BE2C (cell line): ENCODE measurements around the gene SPAG16.

ENCODE experiments used
- DNase-seq: peaks from one replicate; pipeline ENCODE4 v3.0.0-alpha.2; 2020
- H3K27me3 ChIP-seq: fragments of 250-450 bp; sonication (Bioruptor Pico); 2 replicates; pipeline ENCODE4 v1.5.1; 2020; ENCODE audit warnings: mild to moderate bottlenecking
- H3K36me3 ChIP-seq: fragments of 250-450 bp; sonication (Bioruptor Pico); 2 replicates; pipeline ENCODE4 v1.5.1; 2020; ENCODE audit warnings: mild to moderate bottlenecking
- H3K4me1 ChIP-seq: fragments of 250-450 bp; sonication (Bioruptor Pico); 2 replicates; pipeline ENCODE4 v1.5.1; 2020
- H3K4me3 ChIP-seq: 2 replicates; pipeline ENCODE4 v1.5.1; 2011; ENCODE audit warnings: low read depth, low read length
- H3K9me3 ChIP-seq: fragments of 250-450 bp; sonication (Bioruptor Pico); 2 replicates; pipeline ENCODE4 v1.5.1; 2020
- TF ChIP-seq, protein P1 (sequence below): IDR thresholded peaks from 2 replicates; pipeline ENCODE4 v1.5.1; 2012; ENCODE audit warnings: mild to moderate bottlenecking, low read depth, low read length

The SPAG16 gene

DNA sequence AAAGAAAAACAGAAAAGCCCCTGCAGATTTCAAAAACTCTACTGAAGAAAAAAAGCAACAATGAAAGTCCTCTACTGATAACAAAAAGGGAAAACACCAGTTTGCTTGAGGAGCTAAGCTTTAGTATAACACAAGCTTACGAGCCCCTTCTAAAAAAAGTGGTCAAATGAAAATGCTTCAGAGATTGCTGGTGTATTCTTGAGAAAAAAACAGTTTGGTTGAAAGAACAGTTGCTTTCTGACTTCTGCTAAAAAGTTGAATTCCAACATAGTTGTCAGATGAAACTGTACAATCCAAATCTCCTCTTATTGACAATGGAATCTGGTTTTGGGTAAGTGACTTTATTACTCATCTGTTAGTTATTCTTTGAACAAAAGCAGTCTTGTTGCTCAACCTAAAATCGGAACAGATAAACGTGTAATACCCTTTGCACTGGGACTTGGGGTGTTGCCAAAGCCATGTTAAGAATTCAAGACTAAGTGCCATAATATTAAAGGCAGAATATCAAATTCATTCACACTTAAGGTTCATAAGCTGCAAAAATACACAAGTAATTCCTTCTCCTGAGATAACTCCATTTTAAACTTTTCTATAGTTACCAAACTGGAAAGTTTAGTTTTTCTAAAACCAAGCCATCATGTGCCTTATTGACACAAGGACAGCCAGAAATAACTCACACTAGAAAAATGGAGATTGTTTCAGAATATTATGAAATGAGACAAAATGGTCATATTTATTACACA lies 45.3 kb upstream of the SPAG16 start:
- DNase-seq = no peak
- no peaks in the 10 kb centered on the region for H3K27me3 ChIP-seq
- no peaks in the 10 kb centered on the region for H3K36me3 ChIP-seq
- H3K4me1 ChIP-seq = no peaks in the 10 kb centered on the region
- TF ChIP-seq, protein P1, sequence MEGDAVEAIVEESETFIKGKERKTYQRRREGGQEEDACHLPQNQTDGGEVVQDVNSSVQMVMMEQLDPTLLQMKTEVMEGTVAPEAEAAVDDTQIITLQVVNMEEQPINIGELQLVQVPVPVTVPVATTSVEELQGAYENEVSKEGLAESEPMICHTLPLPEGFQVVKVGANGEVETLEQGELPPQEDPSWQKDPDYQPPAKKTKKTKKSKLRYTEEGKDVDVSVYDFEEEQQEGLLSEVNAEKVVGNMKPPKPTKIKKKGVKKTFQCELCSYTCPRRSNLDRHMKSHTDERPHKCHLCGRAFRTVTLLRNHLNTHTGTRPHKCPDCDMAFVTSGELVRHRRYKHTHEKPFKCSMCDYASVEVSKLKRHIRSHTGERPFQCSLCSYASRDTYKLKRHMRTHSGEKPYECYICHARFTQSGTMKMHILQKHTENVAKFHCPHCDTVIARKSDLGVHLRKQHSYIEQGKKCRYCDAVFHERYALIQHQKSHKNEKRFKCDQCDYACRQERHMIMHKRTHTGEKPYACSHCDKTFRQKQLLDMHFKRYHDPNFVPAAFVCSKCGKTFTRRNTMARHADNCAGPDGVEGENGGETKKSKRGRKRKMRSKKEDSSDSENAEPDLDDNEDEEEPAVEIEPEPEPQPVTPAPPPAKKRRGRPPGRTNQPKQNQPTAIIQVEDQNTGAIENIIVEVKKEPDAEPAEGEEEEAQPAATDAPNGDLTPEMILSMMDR = no peak
- no peaks in the 10 kb centered on the region for H3K9me3 ChIP-seq
- H3K4me3 ChIP-seq = no peak overlapping the region

DNA sequence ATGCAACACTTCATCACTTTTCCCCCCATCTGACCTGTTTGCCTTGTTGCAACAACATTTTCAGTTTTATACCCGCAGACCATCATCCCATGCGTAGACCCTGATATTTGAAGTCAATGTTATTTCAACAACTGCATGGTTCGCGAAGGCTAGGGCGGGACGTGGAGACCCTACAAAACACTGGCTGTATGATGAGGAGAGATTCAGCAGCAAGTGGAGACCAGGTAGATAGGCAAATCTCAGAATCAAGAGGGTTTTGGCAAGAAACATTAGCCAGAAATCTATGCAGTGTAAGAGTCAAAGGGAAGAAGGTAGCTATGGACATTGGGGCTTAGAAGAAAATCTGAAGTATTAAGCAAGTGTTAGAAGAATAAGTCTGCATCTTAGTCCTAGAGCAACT lies 42.4 kb upstream of the SPAG16 start:
- Histone ChIP-seq H3K4me1 (no peaks in the 10 kb centered on the region), H3K36me3 (no peaks in the 10 kb centered on the region), H3K4me3 (no peak overlapping the region), H3K9me3 (no peaks in the 10 kb centered on the region), H3K27me3 (no peaks in the 10 kb centered on the region)
- DNase-seq = no peak
- TF ChIP-seq, protein P1 = no peak

DNA sequence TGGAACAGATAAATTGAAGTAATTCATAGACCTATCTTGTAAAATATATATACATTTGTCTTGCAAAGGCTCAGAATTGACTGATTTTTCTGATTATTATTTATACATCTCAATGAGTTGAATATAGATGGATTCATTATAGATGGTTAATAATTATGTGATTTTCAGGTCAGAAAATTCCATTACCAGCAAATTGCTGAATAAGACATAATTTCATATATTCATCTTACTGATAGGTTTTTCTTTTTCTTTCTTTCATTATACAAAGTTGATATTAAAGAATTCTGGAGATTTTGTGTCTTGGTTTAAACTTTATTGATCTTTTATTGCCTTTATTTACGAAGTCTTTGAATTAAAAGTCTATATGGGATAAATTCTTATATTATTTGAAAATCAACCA lies 41.6 kb upstream of the SPAG16 start:
- DNase-seq = no peak
- Histone ChIP-seq H3K4me1 (no peaks in the 10 kb centered on the region), H3K36me3 (no peaks in the 10 kb centered on the region), H3K27me3 (no peaks in the 10 kb centered on the region), H3K4me3 (no peak overlapping the region), H3K9me3 (no peaks in the 10 kb centered on the region)
- TF ChIP-seq, protein P1 = no peak

DNA sequence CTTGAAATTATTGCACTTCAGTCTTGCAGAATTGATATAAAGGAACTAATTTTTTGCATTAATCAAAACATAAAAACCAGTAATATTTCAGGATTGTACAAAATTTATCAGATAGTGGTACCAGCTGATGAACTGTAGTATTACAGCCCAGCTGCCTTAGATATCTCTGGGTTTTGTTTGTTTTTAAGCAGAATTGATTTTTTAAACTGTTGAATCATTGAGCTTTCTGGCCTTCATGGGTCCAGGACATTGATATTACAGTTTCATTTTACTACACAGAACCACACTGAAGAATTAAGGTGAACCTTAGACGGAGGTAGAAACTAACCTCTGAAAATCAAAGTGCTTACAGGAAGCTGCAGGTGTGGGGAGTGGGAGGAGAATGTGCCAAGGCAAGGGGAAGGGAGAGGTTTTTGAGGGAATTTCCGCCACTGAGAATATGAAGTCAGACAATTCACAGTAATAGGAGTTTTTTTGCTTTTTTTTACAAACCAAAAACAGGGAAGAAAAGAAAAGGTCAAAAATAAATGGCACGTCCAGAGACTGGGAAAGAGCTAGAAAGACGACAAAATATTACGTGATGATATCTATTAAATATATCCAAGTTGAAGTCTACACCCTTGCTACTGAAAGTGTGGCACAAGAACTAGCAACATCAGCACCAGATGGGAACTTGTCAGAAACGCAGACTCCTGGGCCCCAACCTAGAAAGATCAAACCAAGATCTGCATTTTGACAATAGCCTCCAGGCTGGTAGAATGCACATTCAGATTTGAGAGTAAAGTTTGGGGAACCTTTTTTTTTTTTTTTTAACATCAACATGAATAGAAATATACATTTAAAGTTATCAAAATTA lies 40.8 kb upstream of the SPAG16 start:
- no peak for DNase-seq
- H3K27me3 ChIP-seq = no peaks in the 10 kb centered on the region
- no peaks in the 10 kb centered on the region for H3K4me1 ChIP-seq
- no peaks in the 10 kb centered on the region for H3K36me3 ChIP-seq
- TF ChIP-seq, protein P1 = no peak
- no peaks in the 10 kb centered on the region for H3K9me3 ChIP-seq
- H3K4me3 ChIP-seq = no peak overlapping the region

DNA sequence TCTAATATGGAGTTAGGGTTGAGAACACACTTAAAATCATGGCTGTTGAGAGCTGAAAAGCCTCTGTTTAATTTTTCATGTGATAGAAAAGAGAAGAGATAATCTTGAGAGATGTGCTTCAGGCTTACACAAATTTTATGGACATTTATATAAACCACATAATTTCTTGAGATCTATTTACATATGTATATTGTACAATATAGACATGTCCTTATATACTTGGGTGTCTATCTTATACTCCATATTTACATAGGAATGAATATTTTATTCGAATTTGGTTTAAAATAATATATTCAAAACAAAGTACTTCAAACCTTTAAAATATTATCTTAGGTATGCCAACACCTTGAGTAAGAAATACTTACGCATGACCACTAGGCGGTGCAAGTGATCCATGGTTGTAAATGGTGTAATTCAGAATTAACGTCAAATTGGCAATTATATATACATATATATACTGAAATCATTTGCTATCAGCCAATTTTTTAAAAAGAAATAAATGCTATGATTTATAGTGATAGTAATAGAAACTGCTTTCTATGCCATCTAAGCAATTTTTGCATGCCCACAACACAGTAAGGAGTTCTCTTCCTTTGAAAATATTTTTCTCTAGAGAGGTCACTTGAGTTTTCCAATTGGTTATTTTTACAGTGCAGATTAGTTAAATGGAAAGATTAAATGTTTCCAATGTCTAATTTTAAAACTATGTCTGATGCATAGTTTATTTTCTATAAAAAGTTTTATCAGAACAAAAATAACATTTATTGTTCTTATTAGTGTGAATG lies 37.6 kb upstream of the SPAG16 start:
- TF ChIP-seq, protein P1 = peak; percentile 86
- H3K9me3 ChIP-seq = no peaks in the 10 kb centered on the region
- H3K36me3 ChIP-seq = no peaks in the 10 kb centered on the region
- no peaks in the 10 kb centered on the region for H3K4me1 ChIP-seq
- peak; percentile 68 for DNase-seq
- no peak overlapping the region for H3K4me3 ChIP-seq
- H3K27me3 ChIP-seq = no peaks in the 10 kb centered on the region
